ENCODE measurements around the gene ZGPAT. TPM values are rescaled to one million over a fixed set of nuclear protein-coding genes. Genes with fewer than 3 reads are reported as not detected.

The ZGPAT gene
- total and polyA plus RNA-seq, 2 of the 13 experiments (the other 11 are each of a cell fraction or from before 2014, with no cell fraction given): 23.0 to 41.9 TPM

DNA sequence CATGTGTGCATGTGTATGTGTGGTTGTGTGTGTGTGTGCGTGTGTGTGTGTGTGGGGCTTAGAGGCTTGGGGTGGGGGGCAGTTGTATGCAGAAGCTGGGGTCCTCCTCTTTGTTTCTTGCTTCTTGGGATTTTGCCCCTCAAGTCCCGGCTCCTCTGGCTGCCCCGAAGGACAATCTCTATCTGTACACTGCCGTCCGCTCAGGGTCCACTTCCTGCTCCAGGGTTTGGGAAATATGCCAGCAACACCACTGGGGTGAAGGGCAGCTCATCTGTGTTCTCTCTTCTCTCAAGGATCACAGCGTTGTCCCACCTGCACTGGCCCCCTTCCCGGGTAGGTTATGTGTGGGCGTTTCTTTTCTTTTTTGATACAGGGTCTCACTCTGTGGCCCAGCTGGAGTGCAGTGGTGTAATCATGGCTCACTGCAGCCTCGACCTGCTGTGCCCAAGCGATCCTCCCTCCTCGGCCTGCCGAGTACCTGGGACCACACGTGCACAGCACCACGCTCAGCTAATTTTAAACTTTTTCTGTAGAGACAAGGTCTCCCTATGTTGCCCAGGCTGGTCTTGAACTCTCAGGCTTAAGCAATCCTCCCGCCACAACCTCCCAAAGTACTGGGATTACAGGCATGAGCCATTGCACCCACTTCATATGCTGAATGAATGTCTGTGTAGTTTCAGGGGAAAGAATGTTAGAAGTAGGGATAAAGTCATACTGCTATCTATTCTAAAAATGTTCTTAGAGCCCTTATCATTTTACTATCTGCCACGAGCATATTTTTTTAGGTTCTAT lies 57.4 kb downstream of the ZGPAT start (continued):
- TF ChIP-seq SMAD1 (CRISPR knock-in tag; IDR thresholded peaks at IDR 0.05; ENCODE audit: borderline replicate concordance, low read depth) (no peak; the same call in 1 of the 2 replicates), ZNF879 (CRISPR knock-in tag; IDR thresholded peaks at IDR 0.05) (peak; percentile 63; the same call in 1 of the 2 replicates), TBX2 (CRISPR knock-in tag; IDR thresholded peaks at IDR 0.05; ENCODE audit: borderline replicate concordance) (peak; percentile 79; the same call in 1 of the 2 replicates), HNF4G (IDR thresholded peaks at IDR 0.05; ENCODE audit: borderline replicate concordance, low read depth, low read length) (peak; percentile 43; the same call in 1 of the 2 replicates), HNF4G (CRISPR knock-in tag; IDR thresholded peaks at IDR 0.05; ENCODE audit: borderline replicate concordance, low read depth) (peak; percentile 35; the same call in 1 of the 2 replicates), KDM6A (CRISPR knock-in tag; IDR thresholded peaks at IDR 0.05; ENCODE audit: low read depth) (peak; percentile 68), ZNF264 (CRISPR knock-in tag; IDR thresholded peaks at IDR 0.05) (peak; percentile 66; the same call in 1 of the 2 replicates), ELF4 (CRISPR knock-in tag; IDR thresholded peaks at IDR 0.05; ENCODE audit: borderline replicate concordance) (peak; percentile 72; the same call in 1 of the 2 replicates), RXRA (CRISPR knock-in tag; IDR thresholded peaks at IDR 0.05) (peak; percentile 75), ZNF44 (CRISPR knock-in tag; IDR thresholded peaks at IDR 0.05) (peak; percentile 27; the same call in 1 of the 2 replicates), ZNF678 (CRISPR knock-in tag; IDR thresholded peaks at IDR 0.05) (peak; percentile 46; the same call in 1 of the 2 replicates), ZNF335 (CRISPR knock-in tag; IDR thresholded peaks at IDR 0.05) (no peak), HNF4A (CRISPR knock-in tag; IDR thresholded peaks at IDR 0.05) (peak; percentile 89), ZNF180 (CRISPR knock-in tag; IDR thresholded peaks at IDR 0.05; ENCODE audit: borderline replicate concordance, low read depth) (no peak), ELF1 (CRISPR knock-in tag; IDR thresholded peaks at IDR 0.05) (peak; percentile 88), NONO (IDR thresholded peaks at IDR 0.05) (no peak), NONO (CRISPR knock-in tag; conservative IDR thresholded peaks at IDR 0.05) (0 out of 2 replicates have a peak, but pooled peaks have one; percentile 28), KAT7 (CRISPR knock-in tag; IDR thresholded peaks at IDR 0.05; ENCODE audit: borderline replicate concordance) (0 out of 2 replicates have a peak, but pooled peaks have one; percentile 17)
- TF ChIP-seq, protein P1, sequence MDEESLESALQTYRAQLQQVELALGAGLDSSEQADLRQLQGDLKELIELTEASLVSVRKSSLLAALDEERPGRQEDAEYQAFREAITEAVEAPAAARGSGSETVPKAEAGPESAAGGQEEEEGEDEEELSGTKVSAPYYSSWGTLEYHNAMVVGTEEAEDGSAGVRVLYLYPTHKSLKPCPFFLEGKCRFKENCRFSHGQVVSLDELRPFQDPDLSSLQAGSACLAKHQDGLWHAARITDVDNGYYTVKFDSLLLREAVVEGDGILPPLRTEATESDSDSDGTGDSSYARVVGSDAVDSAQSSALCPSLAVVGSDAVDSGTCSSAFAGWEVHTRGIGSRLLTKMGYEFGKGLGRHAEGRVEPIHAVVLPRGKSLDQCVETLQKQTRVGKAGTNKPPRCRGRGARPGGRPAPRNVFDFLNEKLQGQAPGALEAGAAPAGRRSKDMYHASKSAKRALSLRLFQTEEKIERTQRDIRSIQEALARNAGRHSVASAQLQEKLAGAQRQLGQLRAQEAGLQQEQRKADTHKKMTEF (CRISPR knock-in tag; IDR thresholded peaks at IDR 0.05): peak; percentile 38; the same call in 1 of the 2 replicates
- TF ChIP-seq, protein P2, sequence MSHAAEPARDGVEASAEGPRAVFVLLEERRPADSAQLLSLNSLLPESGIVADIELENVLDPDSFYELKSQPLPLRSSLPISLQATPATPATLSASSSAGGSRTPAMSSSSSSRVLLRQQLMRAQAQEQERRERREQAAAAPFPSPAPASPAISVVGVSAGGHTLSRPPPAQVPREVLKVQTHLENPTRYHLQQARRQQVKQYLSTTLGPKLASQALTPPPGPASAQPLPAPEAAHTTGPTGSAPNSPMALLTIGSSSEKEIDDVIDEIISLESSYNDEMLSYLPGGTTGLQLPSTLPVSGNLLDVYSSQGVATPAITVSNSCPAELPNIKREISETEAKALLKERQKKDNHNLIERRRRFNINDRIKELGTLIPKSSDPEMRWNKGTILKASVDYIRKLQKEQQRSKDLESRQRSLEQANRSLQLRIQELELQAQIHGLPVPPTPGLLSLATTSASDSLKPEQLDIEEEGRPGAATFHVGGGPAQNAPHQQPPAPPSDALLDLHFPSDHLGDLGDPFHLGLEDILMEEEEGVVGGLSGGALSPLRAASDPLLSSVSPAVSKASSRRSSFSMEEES (CRISPR knock-in tag; IDR thresholded peaks at IDR 0.05): no peak
- TF ChIP-seq, protein P3, sequence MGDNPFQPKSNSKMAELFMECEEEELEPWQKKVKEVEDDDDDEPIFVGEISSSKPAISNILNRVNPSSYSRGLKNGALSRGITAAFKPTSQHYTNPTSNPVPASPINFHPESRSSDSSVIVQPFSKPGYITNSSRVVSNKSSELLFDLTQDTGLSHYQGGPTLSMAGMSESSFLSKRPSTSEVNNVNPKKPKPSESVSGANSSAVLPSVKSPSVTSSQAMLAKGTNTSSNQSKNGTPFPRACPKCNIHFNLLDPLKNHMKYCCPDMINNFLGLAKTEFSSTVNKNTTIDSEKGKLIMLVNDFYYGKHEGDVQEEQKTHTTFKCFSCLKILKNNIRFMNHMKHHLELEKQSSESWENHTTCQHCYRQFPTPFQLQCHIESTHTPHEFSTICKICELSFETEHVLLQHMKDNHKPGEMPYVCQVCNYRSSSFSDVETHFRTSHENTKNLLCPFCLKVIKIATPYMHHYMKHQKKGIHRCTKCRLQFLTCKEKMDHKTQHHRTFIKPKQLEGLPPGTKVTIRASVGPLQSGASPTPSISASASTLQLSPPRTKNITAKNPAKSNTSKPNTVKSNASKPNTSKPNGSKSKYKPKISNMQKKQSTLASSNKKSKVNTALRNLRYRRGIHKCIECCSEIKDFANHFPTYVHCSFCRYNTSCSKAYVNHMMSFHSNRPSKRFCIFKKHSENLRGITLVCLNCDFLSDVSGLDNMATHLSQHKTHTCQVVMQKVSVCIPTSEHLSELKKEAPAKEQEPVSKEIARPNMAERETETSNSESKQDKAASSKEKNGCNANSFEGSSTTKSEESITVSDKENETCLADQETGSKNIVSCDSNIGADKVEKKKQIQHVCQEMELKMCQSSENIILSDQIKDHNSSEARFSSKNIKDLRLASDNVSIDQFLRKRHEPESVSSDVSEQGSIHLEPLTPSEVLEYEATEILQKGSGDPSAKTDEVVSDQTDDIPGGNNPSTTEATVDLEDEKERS (CRISPR knock-in tag; IDR thresholded peaks at IDR 0.05): peak; percentile 69; the same call in 1 of the 2 replicates
